Measurements from ENCODE around the gene ENTPD1.

Gene ENTPD1

GRCh38 chr10:95821720-95822119 lies 65.8 kb downstream of the ENTPD1 start (continued):
- no peak for TF ChIP-seq ZNF530 (tag by site-specific recombination; IDR thresholded peaks at IDR 0.05; ENCODE audit: low read depth)
- TF ChIP-seq ZNF76 (tag by site-specific recombination; IDR thresholded peaks at IDR 0.05; ENCODE audit: borderline replicate concordance, low read depth), result no peak
- TF ChIP-seq PBX3 (CRISPR knock-in tag; IDR thresholded peaks at IDR 0.05), result no peak
- TF ChIP-seq ZNF121 (tag by site-specific recombination; IDR thresholded peaks at IDR 0.05), result no peak

GRCh38 chr10:95830044-95830443 lies 74.1 kb downstream of the ENTPD1 start:
- H3K9me3 ChIP-seq (ENCODE audit: control insufficient read depth, insufficient read depth, low read depth, low read length), result no peaks in the 10 kb centered on the region
- POLR2A ChIA-PET, result no interaction called here
- H3K4me1 ChIP-seq (ENCODE audit: control insufficient read depth, insufficient read depth, low read length), result no peaks in the 10 kb centered on the region
- no peaks in the 10 kb centered on the region for H3K36me3 ChIP-seq (ENCODE audit: control insufficient read depth in 2 of 2, insufficient read depth in 1 of 2, low read length in 2 of 2)
- TF ChIP-seq ZNF510 (tag by site-specific recombination; IDR thresholded peaks at IDR 0.05; ENCODE audit: insufficient replicate concordance), result no peak
- TF ChIP-seq ZBTB8A (tag by site-specific recombination; IDR thresholded peaks at IDR 0.05), result no peak
- no peak for TF ChIP-seq ZIC2 (tag by site-specific recombination; IDR thresholded peaks at IDR 0.05)
- no peak for TF ChIP-seq KLF16 (tag by site-specific recombination; IDR thresholded peaks at IDR 0.05)
- TF ChIP-seq ZNF677 (tag by site-specific recombination; IDR thresholded peaks at IDR 0.05), result no peak
- H3K4me3 ChIP-seq (ENCODE audit: low read depth, low read length), result no peak overlapping the region
- CTCF ChIA-PET, result interaction anchor here (1.5 kb wide), 1 partner anchor 12 kb away, joined by 9 read pairs; no protein-coding TSS in a partner anchor
- H3K27ac ChIP-seq (ENCODE audit: extremely low read depth, low read depth, low read length), result no peak overlapping the region

- CTCF ChIA-PET, result interaction anchor here (0.7 kb wide), 1 partner anchor 137 kb away, joined by 3 read pairs; the partner anchor contains the start of gene TCTN3
- POLR2A ChIA-PET, result no interaction called here
- no peaks in the 10 kb centered on the region for H3K4me1 ChIP-seq (ENCODE audit: control insufficient read depth, insufficient read depth, low read length)
- no peak overlapping the region for H3K4me3 ChIP-seq (ENCODE audit: low read depth, low read length)
- H3K9me3 ChIP-seq (ENCODE audit: control insufficient read depth, insufficient read depth, low read depth, low read length), result no peaks in the 10 kb centered on the region
- no peaks in the 10 kb centered on the region for H3K36me3 ChIP-seq (ENCODE audit: control insufficient read depth in 2 of 2, insufficient read depth in 1 of 2, low read length in 2 of 2)
- no peak overlapping the region for H3K27ac ChIP-seq (ENCODE audit: extremely low read depth, low read depth, low read length)
- TF ChIP-seq ZBTB1 (tag by site-specific recombination; IDR thresholded peaks at IDR 0.05), result no peak
- TF ChIP-seq PBX3 (CRISPR knock-in tag; IDR thresholded peaks at IDR 0.05), result no peak
- TF ChIP-seq ZNF692 (tag by site-specific recombination; IDR thresholded peaks at IDR 0.05), result no peak
- no peak for TF ChIP-seq ZNF768 (tag by site-specific recombination; IDR thresholded peaks at IDR 0.05)
- no peak for TF ChIP-seq FEZF1 (tag by site-specific recombination; IDR thresholded peaks at IDR 0.05)
- TF ChIP-seq ZSCAN23 (tag by site-specific recombination; IDR thresholded peaks at IDR 0.05), result no peak
- TF ChIP-seq SP3 (tag by site-specific recombination; IDR thresholded peaks at IDR 0.05), result no peak
- TF ChIP-seq HOXA7 (CRISPR knock-in tag; IDR thresholded peaks at IDR 0.05; ENCODE audit: borderline replicate concordance), result no peak
- TF ChIP-seq ZNF670 (tag by site-specific recombination; IDR thresholded peaks at IDR 0.05; ENCODE audit: low read depth), result no peak
- TF ChIP-seq PRDM10 (tag by site-specific recombination; IDR thresholded peaks at IDR 0.05), result no peak
- no peak for TF ChIP-seq ZBTB10 (tag by site-specific recombination; IDR thresholded peaks at IDR 0.05)
- TF ChIP-seq ZNF660 (tag by site-specific recombination; IDR thresholded peaks at IDR 0.05), result no peak
- no peak for TF ChIP-seq ZFP41 (tag by site-specific recombination; IDR thresholded peaks at IDR 0.05; ENCODE audit: borderline replicate concordance)
- TF ChIP-seq ZNF837 (tag by site-specific recombination; IDR thresholded peaks at IDR 0.05), result no peak
Measured at GRCh38 chr10:95831076-95831475, 75.1 kb downstream of the ENTPD1 start.

Data from HEK293 (cell line).